H1 (cell line): ENCODE results near the gene KCNJ3. TPM values are rescaled to one million over a fixed set of nuclear protein-coding genes. Genes with fewer than 3 reads are reported as not detected.

ENCODE experiments used
- CTCF ChIA-PET: fragments of 300-600 bp; sonication (Branson Sonifier 250); formaldehyde crosslinking; loops from one replicate; lab custom pipeline; 2021; ENCODE audit not compliant: partially characterized antibody; lab: Charles Lee
- POLR2A ChIA-PET: fragments of 300-600 bp; sonication (Branson Sonifier 250); formaldehyde crosslinking; loops from one replicate; lab custom pipeline; 2021; ENCODE audit warnings: inconsistent platforms; ENCODE audit not compliant: partially characterized antibody; lab: Charles Lee
- DNase-seq, 2 experiments: peaks; one replicate each; pipeline versions ENCODE4 v3.0.0 to v3.0.0-alpha.2; 2010 to 2022; ENCODE audit warnings: low spot score in 2 of 2, low read depth in 1 of 2, mixed read lengths in 1 of 2
- FAIRE-seq: peaks from 2 replicates; lab custom pipeline; 2011; peaks lifted over from hg19 to GRCh38; lab: Jason Lieb, UNC
- H2AFZ ChIP-seq: 2 replicates; pipeline ENCODE4 v1.8.1; 2012; ENCODE audit warnings: low read length, inconsistent platforms
- H2AK5ac ChIP-seq: 2 replicates; pipeline ENCODE4 v1.6.1; 2013; ENCODE audit warnings: low read depth, low read length
- H2BK120ac ChIP-seq: replicated peaks from 2 replicates; pipeline ENCODE3; 2013; ENCODE audit warnings: low read depth, low read length, inconsistent platforms
- H2BK12ac ChIP-seq: 2 replicates; pipeline ENCODE4 v1.6.1; 2013; ENCODE audit warnings: low read depth, low read length
- H2BK15ac ChIP-seq: 2 replicates; pipeline ENCODE4 v1.6.1; 2013; ENCODE audit warnings: low read length
- H2BK20ac ChIP-seq: 2 replicates; pipeline ENCODE4 v1.6.1; 2013; ENCODE audit warnings: low read length
- H2BK5ac ChIP-seq: 2 replicates; pipeline ENCODE4 v1.6.1; 2013; ENCODE audit warnings: low read depth, low read length
- H3K14ac ChIP-seq: 2 replicates; pipeline ENCODE4 v1.6.1; 2013; ENCODE audit warnings: inconsistent platforms; ENCODE audit not compliant: insufficient read length
- H3K18ac ChIP-seq: 2 replicates; pipeline ENCODE4 v1.6.1; 2013; ENCODE audit warnings: low read length; ENCODE audit errors: extremely low read depth
- H3K23ac ChIP-seq: 2 replicates; pipeline ENCODE4 v1.6.1; 2013; ENCODE audit warnings: inconsistent platforms; ENCODE audit not compliant: insufficient read length
- H3K23me2 ChIP-seq: 2 replicates; pipeline ENCODE4 v1.6.1; 2013; ENCODE audit warnings: low read depth, low read length
- H3K27ac ChIP-seq: 2 replicates; pipeline ENCODE4 v1.6.1; 2011; ENCODE audit warnings: low read depth, low read length, inconsistent platforms
- H3K27me3 ChIP-seq, 4 experiments: replicated peaks in 1 of 4; 1 replicate in 1 of 4; 2 replicates in 3 of 4; pipeline versions ENCODE4 v1.6.1 to v1.8.1; 2011 to 2013; ENCODE audit warnings: low read length in 3 of 4, mild to moderate bottlenecking in 3 of 4, inconsistent platforms in 2 of 4, mixed read lengths in 2 of 4, moderate library complexity in 1 of 4; ENCODE audit not compliant: control insufficient read depth in 3 of 4, insufficient read depth in 3 of 4; ENCODE audit errors: extremely low read depth in 1 of 4
- H3K36me3 ChIP-seq, 4 experiments: 2 replicates each; pipeline versions ENCODE4 v1.6.1 to v1.8.1; 2011 to 2013; ENCODE audit warnings: mild to moderate bottlenecking in 4 of 4, low read length in 3 of 4, moderate library complexity in 2 of 4, control low read depth in 1 of 4, inconsistent platforms in 1 of 4; ENCODE audit not compliant: insufficient read depth in 4 of 4, control insufficient read depth in 2 of 4
- H3K4ac ChIP-seq: replicated peaks from 2 replicates; pipeline ENCODE3; 2013; ENCODE audit warnings: low read length, low read depth, mixed read lengths, inconsistent platforms; ENCODE audit not compliant: insufficient read length
- H3K4me1 ChIP-seq, 4 experiments: replicated peaks in 1 of 4; 1 replicate in 1 of 4; 2 replicates in 3 of 4; pipeline versions ENCODE4 v1.6.1 to v1.8.1; 2011 to 2013; ENCODE audit warnings: low read length in 3 of 4, inconsistent platforms in 2 of 4, mixed read lengths in 1 of 4; ENCODE audit not compliant: insufficient read depth in 4 of 4, control insufficient read depth in 3 of 4
- H3K4me2 ChIP-seq, 2 experiments: 2 replicates each; pipeline versions ENCODE4 v1.6.1 to v1.8.1; 2011 to 2013; ENCODE audit warnings: low read depth in 2 of 2, low read length in 2 of 2, control low read depth in 1 of 2, inconsistent platforms in 1 of 2, mild to moderate bottlenecking in 1 of 2; ENCODE audit not compliant: insufficient read depth in 1 of 2
- H3K4me3 ChIP-seq, 4 experiments: fragments of 200-600, 300-600 bp in 1 of 4; sonication (generic), shearing (Covaris generic), sonication (Bioruptor Twin) in 1 of 4; 2 replicates each; pipeline versions ENCODE4 v1.5.1 to v1.8.1; 2011 to 2016; ENCODE audit warnings: low read length in 4 of 4, low read depth in 3 of 4, control low read depth in 2 of 4, inconsistent platforms in 2 of 4, mild to moderate bottlenecking in 2 of 4, mixed read lengths in 1 of 4, moderate library complexity in 1 of 4; ENCODE audit not compliant: insufficient read depth in 2 of 4; ENCODE audit errors: extremely low read depth in 1 of 4
- H3K56ac ChIP-seq: replicated peaks from 2 replicates; pipeline ENCODE3; 2013; ENCODE audit warnings: low read depth, mild to moderate bottlenecking, mixed read lengths, low read length, inconsistent platforms; ENCODE audit not compliant: insufficient read length
- H3K79me1 ChIP-seq: 2 replicates; pipeline ENCODE4 v1.6.1; 2013; ENCODE audit warnings: low read depth, low read length, control low read depth
- H3K79me2 ChIP-seq, 2 experiments: 2 replicates each; pipeline versions ENCODE4 v1.6.1 to v1.8.1; 2012 to 2013; ENCODE audit warnings: low read length in 2 of 2, mild to moderate bottlenecking in 2 of 2, inconsistent platforms in 1 of 2; ENCODE audit not compliant: insufficient read depth in 2 of 2, control insufficient read depth in 1 of 2
- H3K9ac ChIP-seq, 4 experiments: replicated peaks in 1 of 4; 1 replicate in 1 of 4; 2 replicates in 3 of 4; pipeline versions ENCODE4 v1.6.1 to v1.8.1; 2011 to 2013; ENCODE audit warnings: low read depth in 3 of 4, low read length in 3 of 4, control low read depth in 2 of 4, mild to moderate bottlenecking in 2 of 4, moderate library complexity in 2 of 4, inconsistent platforms in 1 of 4; ENCODE audit errors: extremely low read depth in 1 of 4
- H3K9me3 ChIP-seq, 2 experiments: 2 replicates each; pipeline versions ENCODE4 v1.6.1 to v1.8.1; 2012 to 2013; ENCODE audit warnings: mild to moderate bottlenecking in 2 of 2, moderate library complexity in 2 of 2, control low read depth in 1 of 2, inconsistent platforms in 1 of 2, low read depth in 1 of 2, low read length in 1 of 2, mixed read lengths in 1 of 2; ENCODE audit not compliant: insufficient read depth in 2 of 2
- H4K20me1 ChIP-seq, 2 experiments: replicated peaks in 1 of 2; 2 replicates each; pipeline versions ENCODE3 to v1.8.1; 2011 to 2013; ENCODE audit warnings: inconsistent platforms in 2 of 2, low read length in 2 of 2, mild to moderate bottlenecking in 1 of 2; ENCODE audit not compliant: insufficient read depth in 2 of 2, control insufficient read depth in 1 of 2
- H4K5ac ChIP-seq: 2 replicates; pipeline ENCODE4 v1.6.1; 2013; ENCODE audit warnings: low read length, low read depth, mixed read lengths, inconsistent platforms; ENCODE audit not compliant: insufficient read length
- H4K8ac ChIP-seq: 2 replicates; pipeline ENCODE4 v1.8.0; 2013; ENCODE audit warnings: mild to moderate bottlenecking, moderate library complexity, low read length, inconsistent platforms; ENCODE audit not compliant: insufficient read depth; ENCODE audit errors: extremely low read depth
- H4K91ac ChIP-seq: replicated peaks from 2 replicates; pipeline ENCODE3; 2013; ENCODE audit warnings: low read length, mixed read lengths, inconsistent platforms; ENCODE audit not compliant: insufficient read length
- BACH1 ChIP-seq: IDR thresholded peaks from 2 replicates; pipeline ENCODE4 v1.6.1; 2012; ENCODE audit warnings: low read length, improper control_type of control experiment
- CREB1 ChIP-seq: IDR thresholded peaks from 2 replicates; pipeline ENCODE4 v1.6.1; 2012; ENCODE audit warnings: inconsistent platforms
- FOSL1 ChIP-seq: IDR thresholded peaks from 2 replicates; pipeline ENCODE4 v1.6.1; 2011; ENCODE audit warnings: mild to moderate bottlenecking, low read depth, low read length, moderate library complexity; ENCODE audit not compliant: insufficient read depth
- KDM5A ChIP-seq: fragments of 200-600 bp; IDR thresholded peaks from 2 replicates; pipeline ENCODE4 v1.7.1; 2012; ENCODE audit warnings: mild to moderate bottlenecking, low read length, inconsistent platforms, mixed read lengths
- MAFK ChIP-seq: IDR thresholded peaks from 2 replicates; pipeline ENCODE4 v1.6.1; 2012; ENCODE audit warnings: low read depth, mild to moderate bottlenecking, improper control_type of control experiment, low read length
- RFX5 ChIP-seq: IDR thresholded peaks from 2 replicates; pipeline ENCODE4 v1.6.1; 2011; ENCODE audit warnings: low read depth, low read length, improper control_type of control experiment, borderline replicate concordance
- RNF2 ChIP-seq: fragments of 200-900, 300-1000 bp; sonication (generic); IDR thresholded peaks from 2 replicates; pipeline ENCODE4 v1.7.1; 2016; ENCODE audit warnings: borderline replicate concordance, low read depth, mild to moderate bottlenecking, antibody characterized with exemption, low read length; ENCODE audit not compliant: poor library complexity, severe bottlenecking; ENCODE audit errors: missing control alignments
- SAP30 ChIP-seq: fragments of 300-600 bp; sonication (generic); IDR thresholded peaks from 2 replicates; pipeline ENCODE4 v1.7.1; 2012; ENCODE audit warnings: low read length, moderate library complexity, mild to moderate bottlenecking, inconsistent platforms; ENCODE audit not compliant: insufficient read depth, insufficient replicate concordance
- SUZ12 ChIP-seq: fragments of 200-600 bp; sonication (generic); IDR thresholded peaks from 2 replicates; pipeline ENCODE4 v1.6.1; 2012; ENCODE audit warnings: mild to moderate bottlenecking, inconsistent platforms, low read length, moderate library complexity, mixed read lengths
- polyA plus RNA-seq, 7 experiments: library from polyadenylated mRNA; depleted of rRNA in 3 of 7; stranded (reverse) in 5 of 7; unstranded in 2 of 7; fragments of >200 nt in 5 of 7; fragments of 200-250 nt in 2 of 7; gene quantifications; 1 replicate in 5 of 7; 2 replicates in 1 of 7; 4 replicates in 1 of 7; pipeline versions ENCODE4 v1.2.1 to v1.2.3, GENCODE V29; 2011 to 2013; ENCODE audit warnings: missing spikeins in 2 of 7, mixed read lengths in 2 of 7
- total RNA-seq: library from RNA; stranded (reverse); fragmentation: NEBNext Ultra II Directional; extraction: Animal tissue kit (Norgen Biotek cat#: 25700); gene quantifications from 2 replicates; pipeline ENCODE4 v1.2.1, GENCODE V29; 2021
- TF ChIP-seq, protein P1 (sequence below), 3 experiments: IDR thresholded peaks; 1 replicate in 2 of 3; 2 replicates in 1 of 3; pipeline versions ENCODE4 v1.5.1 to v1.6.1; 2011; ENCODE audit warnings: low read length in 3 of 3, mild to moderate bottlenecking in 3 of 3, inconsistent platforms in 2 of 3, low read depth in 1 of 3, moderate library complexity in 1 of 3; ENCODE audit not compliant: insufficient read depth in 1 of 3; ENCODE audit errors: control extremely low read depth in 1 of 3

Gene KCNJ3
- total and polyA plus RNA-seq, 2 of the 8 experiments (the other 6 are each of a cell fraction or from before 2014, with no cell fraction given): 0.11 to 0.50 TPM

DNA sequence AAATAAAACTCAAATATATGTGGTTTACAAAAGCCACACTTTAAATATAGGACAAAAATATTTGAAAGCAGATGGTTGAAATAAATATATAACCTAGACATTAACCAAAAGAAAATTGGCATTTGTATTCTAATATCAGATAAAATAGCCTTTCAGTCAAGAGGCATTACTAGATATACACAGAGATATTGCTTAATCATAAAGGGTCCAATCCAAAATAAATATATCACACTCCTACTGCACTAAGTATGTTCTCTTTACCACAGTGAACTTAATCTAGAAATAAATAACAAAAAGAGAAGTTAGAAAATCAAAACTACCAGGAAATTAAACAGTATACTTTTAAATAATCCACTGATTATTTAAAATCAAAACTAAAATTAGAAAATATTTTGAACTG is 34.2 kb upstream of the KCNJ3 start:
- ChIA-PET POLR2A (no interaction called here), CTCF (no interaction called here)

More for the DNA sequence above, 34.2 kb upstream of the KCNJ3 start:
- Histone ChIP-seq H3K56ac (no peak overlapping the region), H4K91ac (no peak overlapping the region), H4K5ac (no peak overlapping the region), H3K79me1 (no peaks in the 10 kb centered on the region), H4K8ac (no peak overlapping the region), H3K4me3 (no peak overlapping the region), H3K27ac (no peak overlapping the region), H2AFZ (no peak overlapping the region), H3K9ac (no peak overlapping the region), H3K36me3 (no peaks in the 10 kb centered on the region), H2BK12ac (no peak overlapping the region), H3K9me3 (no peaks in the 10 kb centered on the region), H2BK15ac (no peak overlapping the region), H2BK20ac (no peak overlapping the region), H3K27me3 (no peaks in the 10 kb centered on the region), H2AK5ac (no peak overlapping the region), H2BK120ac (no peak overlapping the region), H3K23me2 (peaks cover 1% of the 10 kb centered on the region; the same call in 1 of the 2 replicates), H2BK5ac (no peak overlapping the region), H3K79me2 (no peaks in the 10 kb centered on the region), H4K20me1 (no peaks in the 10 kb centered on the region), H3K18ac (no peak overlapping the region), H3K4me1 (peaks cover 0 to 4% (median 0%) of the 10 kb centered on the region in 4 experiments; a peak in 1 of 7 replicates), H3K23ac (no peak overlapping the region), H3K4me2 (no peak overlapping the region), H3K14ac (no peak overlapping the region), H3K4ac (no peak overlapping the region)
- FAIRE-seq (no peak), DNase-seq (no peak)
- TF ChIP-seq KDM5A: no peak
- no peak for TF ChIP-seq RFX5
- TF ChIP-seq, protein P1, sequence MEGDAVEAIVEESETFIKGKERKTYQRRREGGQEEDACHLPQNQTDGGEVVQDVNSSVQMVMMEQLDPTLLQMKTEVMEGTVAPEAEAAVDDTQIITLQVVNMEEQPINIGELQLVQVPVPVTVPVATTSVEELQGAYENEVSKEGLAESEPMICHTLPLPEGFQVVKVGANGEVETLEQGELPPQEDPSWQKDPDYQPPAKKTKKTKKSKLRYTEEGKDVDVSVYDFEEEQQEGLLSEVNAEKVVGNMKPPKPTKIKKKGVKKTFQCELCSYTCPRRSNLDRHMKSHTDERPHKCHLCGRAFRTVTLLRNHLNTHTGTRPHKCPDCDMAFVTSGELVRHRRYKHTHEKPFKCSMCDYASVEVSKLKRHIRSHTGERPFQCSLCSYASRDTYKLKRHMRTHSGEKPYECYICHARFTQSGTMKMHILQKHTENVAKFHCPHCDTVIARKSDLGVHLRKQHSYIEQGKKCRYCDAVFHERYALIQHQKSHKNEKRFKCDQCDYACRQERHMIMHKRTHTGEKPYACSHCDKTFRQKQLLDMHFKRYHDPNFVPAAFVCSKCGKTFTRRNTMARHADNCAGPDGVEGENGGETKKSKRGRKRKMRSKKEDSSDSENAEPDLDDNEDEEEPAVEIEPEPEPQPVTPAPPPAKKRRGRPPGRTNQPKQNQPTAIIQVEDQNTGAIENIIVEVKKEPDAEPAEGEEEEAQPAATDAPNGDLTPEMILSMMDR (IDR thresholded peaks at IDR 0.05; ENCODE audit: control extremely low read depth in 1 of 3, insufficient read depth in 1 of 3, low read depth in 1 of 3, low read length in 3 of 3): no peak
- TF ChIP-seq BACH1: no peak
- TF ChIP-seq RNF2: no peak
- no peak for TF ChIP-seq SAP30
- no peak for TF ChIP-seq MAFK
- no peak for TF ChIP-seq CREB1
- no peak for TF ChIP-seq SUZ12
- TF ChIP-seq FOSL1: no peak
